Cardiac fibroblast (primary cell): ENCODE measurements around the gene SIX4.

ENCODE experiments used
- DNase-seq, 2 donors: peaks; one replicate each; pipeline versions ENCODE4 v3.0.0 to v3.0.0-alpha.2; 2010; ENCODE audit warnings: low read depth in 2 of 2
- H3K4me3 ChIP-seq, 2 donors: replicated peaks in 1 of 2; 1 replicate in 1 of 2; 2 replicates in 1 of 2; pipeline ENCODE4 v1.5.1; 2011; ENCODE audit warnings: low read depth in 2 of 2, low read length in 2 of 2, mild to moderate bottlenecking in 2 of 2, moderate library complexity in 1 of 2
- CTCF ChIP-seq: IDR thresholded peaks from one replicate; pipeline ENCODE4 v1.5.1; 2011; ENCODE audit warnings: low read depth, mild to moderate bottlenecking, low read length, inconsistent platforms

SIX4 gene

DNA sequence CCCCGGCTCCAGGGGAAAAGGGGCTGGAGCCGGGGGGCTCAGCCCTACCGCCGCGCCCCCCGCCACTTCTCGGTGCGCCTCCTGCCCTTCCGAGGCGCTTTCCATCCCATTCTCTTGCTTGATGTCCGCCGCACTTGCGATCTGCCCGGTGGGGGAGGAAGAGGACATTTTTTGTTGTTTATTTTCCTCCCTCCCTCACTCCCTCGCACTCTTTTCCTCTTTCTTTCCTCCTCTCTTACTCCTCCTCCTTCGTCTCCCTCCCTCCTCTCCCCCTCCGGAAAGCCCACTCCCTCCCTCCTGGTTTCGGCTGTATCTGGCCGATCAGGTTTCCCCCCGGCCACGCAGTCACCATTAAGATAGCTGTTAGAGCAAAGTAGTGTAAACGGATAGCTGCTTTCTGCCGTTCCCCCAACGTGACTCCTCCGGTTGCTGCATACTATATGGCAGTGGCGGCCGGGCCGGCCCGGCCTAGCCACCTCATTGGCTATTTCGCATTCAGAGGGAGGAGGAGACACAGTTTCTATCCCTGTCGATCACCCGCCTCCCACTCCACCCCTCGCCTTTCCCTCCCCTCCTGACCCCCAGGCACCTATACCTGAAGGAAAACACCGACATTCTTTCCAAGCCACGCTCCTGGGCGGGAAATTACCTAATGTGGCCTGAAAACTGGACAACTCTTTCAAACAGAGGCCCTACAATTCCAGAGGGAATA, at the start of gene SIX4:
Gene SIX4, minus strand, starts transcription at position 445 of the 712 bp plus-strand sequence. Its CDS starts 277 bp downstream, at position 168.
- peak within 1 kb of the TSS; percentile 84 to 85 for H3K4me3 ChIP-seq
- peak; percentile 78 to 80 for DNase-seq
- no peak for TF ChIP-seq CTCF

GRCh38 chr14:60773558-60773957, 49.4 kb upstream of the SIX4 start:
- TF ChIP-seq CTCF: no peak
- no peak for DNase-seq
- H3K4me3 ChIP-seq: no peak overlapping the region

DNA sequence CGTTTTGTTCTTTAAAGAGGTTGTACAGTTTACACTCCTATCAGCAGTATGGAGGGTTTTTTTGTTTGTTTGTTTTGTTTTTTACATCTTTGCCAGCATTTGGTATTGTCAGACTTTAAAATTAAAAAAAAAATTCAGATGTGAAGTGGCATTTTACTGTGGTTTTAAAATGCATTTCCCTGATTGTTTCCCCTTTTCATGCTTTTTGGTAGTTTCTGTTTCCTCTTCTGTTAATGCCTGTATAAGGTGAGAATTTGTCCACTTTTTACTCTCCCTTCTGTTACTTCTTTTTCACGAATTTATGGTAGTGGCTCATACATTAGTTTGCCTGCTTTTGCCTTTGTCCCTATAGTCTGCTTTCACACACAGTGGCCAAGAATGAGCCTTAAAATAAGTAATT, 47.0 kb upstream of the SIX4 start:
- TF ChIP-seq CTCF: no peak
- DNase-seq: no peak
- no peak overlapping the region for H3K4me3 ChIP-seq

GRCh38 chr14:60768602-60769001, 44.5 kb upstream of the SIX4 start:
- no peak overlapping the region for H3K4me3 ChIP-seq
- no peak for TF ChIP-seq CTCF
- peak in 1 of 2 donors; percentile 36 for DNase-seq

- no peak overlapping the region for H3K4me3 ChIP-seq
- no peak for DNase-seq
- no peak for TF ChIP-seq CTCF
These were observed 36.7 kb upstream of the SIX4 start for GRCh38 chr14:60760644-60761364.

- H3K4me3 ChIP-seq: no peak overlapping the region
- no peak for TF ChIP-seq CTCF
- DNase-seq: no peak
These were observed 36.1 kb upstream of the SIX4 start for GRCh38 chr14:60760209-60760608.
